Left cardiac atrium (tissue), 4 donors: ENCODE measurements around the gene ZBTB48. TPM values are rescaled to one million over a fixed set of nuclear protein-coding genes. Genes with fewer than 3 reads are reported as not detected.
A peak's percentile ranks its signal among the peaks of the same experiment; 100 is the strongest.

ENCODE experiments used
- ATAC-seq, 2 donors: fragments of 200-7000 bp; cut with Tn5 transposase; one replicate each; pipeline ENCODE4 v1.9.1; 2020; ENCODE audit warnings: mild to moderate bottlenecking in 2 of 2, moderate library complexity in 2 of 2
- DNase-seq: peaks from one replicate; pipeline ENCODE4 v3.0.0-alpha.2; 2020
- intact Hi-C, 2 donors: fragments of 100-400 bp; cut with DNase I; formaldehyde crosslinking; loops; one replicate each; pipeline versions ENCODE4 v1.14.1 to v1.15.1; 2022 to 2023
- total RNA-seq, 2 donors: library from RNA; stranded (reverse); fragmentation: NEBNext Ultra II Directional; extraction: Animal tissue kit (Norgen Biotek cat#: 25700); gene quantifications; one replicate each; pipeline ENCODE4 v1.2.1, GENCODE V29; 2021
- donor health status: DM: no; HTN: yes; CAD: no.
- donor health status: DM: no; HTN: yes; CAD: no; lungs with severe emphysema.
- donor health status: DM: yes; HTN: yes; CAD: no.
- donor health status: Dilated cardiomyopathy.

Gene ZBTB48
- total RNA-seq, 2 donors from 2014 or later, result 11.5 to 14.3 TPM

DNA sequence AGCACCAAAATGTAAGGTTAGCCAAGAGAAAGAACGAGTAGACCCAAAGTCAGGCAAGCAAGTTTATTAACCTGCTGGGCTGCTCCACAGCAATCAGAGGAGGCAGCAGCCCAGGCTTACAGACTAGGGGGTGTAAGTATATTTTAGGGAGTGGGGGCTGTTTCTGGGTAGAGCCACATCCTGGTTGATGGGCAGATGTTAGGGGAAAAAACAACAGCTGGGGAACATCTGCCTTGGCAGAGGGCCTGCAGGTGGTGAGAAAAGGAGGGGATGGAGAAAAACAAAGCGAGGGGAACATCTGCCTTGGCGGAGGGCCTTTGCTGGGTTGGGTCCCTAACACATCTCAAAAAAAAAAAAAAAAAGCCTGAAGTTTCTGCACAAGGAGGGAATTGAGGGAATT lies 9.7 kb upstream of the ZBTB48 start:
- intact Hi-C loops, result no loop called here
- no peak for ATAC-seq
- DNase-seq, result no peak

DNA sequence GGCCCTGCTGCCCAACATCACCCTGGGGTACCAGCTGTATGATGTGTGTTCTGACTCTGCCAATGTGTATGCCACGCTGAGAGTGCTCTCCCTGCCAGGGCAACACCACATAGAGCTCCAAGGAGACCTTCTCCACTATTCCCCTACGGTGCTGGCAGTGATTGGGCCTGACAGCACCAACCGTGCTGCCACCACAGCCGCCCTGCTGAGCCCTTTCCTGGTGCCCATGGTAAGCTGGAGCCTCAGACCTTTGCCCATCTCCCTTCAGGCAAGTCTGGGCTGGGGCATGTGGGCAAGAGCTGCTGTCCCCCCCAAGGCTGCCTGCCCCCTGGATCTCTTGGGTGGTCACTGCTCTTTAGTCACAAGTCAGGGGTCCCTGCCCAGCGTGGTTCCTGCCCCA lies 8.8 kb upstream of the ZBTB48 start:
- intact Hi-C loops, result no loop called here
- DNase-seq (no peak), ATAC-seq (no peak)

DNA sequence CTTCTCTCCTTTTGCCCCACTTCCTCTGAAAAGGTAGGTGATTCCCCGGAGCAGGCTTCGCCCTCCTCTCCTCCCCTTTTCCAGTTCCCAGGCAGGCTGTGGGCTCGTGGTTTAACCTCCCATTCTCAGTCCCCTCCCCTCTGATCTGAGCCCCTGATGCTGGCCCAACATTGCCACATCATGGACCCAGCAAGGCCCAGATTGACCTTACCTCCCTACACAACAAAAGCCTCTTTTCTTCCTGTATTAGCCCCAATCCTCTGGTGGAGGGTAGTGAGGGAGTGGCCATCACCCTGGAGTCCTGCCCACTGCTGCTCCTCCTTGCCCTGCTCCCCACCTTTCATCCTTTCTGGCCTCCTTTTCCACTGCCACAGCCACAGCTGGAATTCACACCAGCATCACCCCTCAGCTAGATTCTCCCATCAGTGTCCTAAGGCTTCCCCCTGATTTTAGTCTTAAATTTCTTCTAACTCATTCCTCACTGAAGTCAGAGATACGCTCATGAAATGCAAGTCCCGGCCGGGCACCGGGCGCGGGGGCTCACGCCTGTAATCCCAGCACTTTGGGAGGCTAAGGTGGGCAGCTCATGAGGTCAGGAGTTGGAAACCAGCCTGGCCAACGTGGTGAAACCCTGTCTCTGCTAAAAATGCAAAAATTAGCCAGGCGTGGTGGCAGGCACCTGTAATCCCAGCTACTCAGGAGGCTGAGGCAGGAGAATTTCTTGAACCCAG lies 7.0 kb upstream of the ZBTB48 start:
- no peak for ATAC-seq
- intact Hi-C loops, result no loop called here
- DNase-seq, result no peak

DNA sequence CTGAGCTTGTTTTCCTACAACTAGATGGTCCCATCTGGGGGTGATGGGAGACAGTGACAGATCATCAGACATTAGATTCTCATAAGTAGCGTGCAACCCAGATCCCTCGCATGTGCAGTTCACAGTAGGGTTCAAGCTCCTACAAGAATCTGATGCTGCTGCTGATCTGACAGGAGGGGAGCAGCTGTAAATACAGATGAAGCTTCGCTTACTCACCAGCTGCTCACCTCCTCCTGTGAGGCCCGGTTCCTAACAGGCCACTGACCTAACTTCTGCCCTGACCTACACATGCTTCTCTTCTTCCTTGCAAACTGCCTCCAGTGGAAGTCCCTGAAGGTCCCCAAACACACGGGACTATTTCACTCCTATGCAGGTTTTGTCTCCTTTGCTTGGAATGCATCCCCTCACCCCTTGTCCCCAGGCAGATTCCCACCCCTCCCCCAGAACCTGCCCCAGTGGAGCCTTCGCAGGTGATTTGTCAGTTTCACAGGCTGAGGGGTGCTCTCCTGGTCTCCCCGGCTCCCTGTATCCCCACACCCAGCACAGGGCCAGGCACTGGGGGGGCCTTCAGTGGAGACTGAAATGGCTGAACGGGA lies 5.7 kb upstream of the ZBTB48 start:
- intact Hi-C loops, result no loop called here
- ATAC-seq, result no peak
- no peak for DNase-seq

DNA sequence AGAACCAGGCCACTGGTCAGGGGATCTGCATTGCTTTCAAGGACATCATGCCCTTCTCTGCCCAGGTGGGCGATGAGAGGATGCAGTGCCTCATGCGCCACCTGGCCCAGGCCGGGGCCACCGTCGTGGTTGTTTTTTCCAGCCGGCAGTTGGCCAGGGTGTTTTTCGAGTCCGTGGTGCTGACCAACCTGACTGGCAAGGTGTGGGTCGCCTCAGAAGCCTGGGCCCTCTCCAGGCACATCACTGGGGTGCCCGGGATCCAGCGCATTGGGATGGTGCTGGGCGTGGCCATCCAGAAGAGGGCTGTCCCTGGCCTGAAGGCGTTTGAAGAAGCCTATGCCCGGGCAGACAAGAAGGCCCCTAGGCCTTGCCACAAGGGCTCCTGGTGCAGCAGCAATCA lies 5.0 kb upstream of the ZBTB48 start:
- intact Hi-C loops, result no loop called here
- ATAC-seq (no peak), DNase-seq (no peak)

DNA sequence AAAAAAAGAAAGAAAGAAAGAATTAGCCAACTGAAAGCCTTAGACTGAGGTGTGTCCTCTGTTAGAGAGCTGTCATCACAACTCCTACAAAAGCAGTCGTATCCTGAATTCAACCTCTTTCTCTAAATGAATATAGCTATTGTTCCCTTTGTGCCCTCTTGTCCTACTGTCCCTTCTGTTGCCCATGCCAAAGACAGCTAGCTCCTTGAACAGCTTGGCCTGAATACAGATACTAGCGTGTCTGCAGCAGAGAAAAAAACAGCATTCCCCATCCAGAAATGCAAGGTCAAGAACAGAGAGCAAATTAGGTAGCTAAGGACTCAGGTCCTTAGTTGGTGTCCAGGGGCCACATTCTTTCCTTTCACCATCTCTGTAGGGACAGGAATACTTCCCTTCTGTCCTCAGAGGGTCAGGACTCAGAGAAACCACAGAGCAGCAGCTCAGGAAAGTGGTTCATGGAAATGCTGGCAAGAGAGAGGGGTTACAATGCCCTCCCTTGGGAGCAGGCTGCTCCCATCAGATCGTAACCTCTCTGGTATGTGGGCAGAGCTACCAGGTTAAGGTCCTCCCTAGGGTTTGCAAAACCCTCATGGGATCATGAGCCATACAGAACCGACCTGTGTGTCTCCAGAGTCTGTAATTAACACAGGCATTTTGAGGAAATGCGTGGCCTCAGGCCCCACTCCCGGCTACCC lies 1.8 kb upstream of the ZBTB48 start:
- intact Hi-C loops, result loop anchor here in 1 of 2 donors (2.0 kb wide), 1 partner anchor 23 kb away; the partner anchor contains the start of genes NOL9 and TAS1R1
- DNase-seq (no peak), ATAC-seq (no peak)

DNA sequence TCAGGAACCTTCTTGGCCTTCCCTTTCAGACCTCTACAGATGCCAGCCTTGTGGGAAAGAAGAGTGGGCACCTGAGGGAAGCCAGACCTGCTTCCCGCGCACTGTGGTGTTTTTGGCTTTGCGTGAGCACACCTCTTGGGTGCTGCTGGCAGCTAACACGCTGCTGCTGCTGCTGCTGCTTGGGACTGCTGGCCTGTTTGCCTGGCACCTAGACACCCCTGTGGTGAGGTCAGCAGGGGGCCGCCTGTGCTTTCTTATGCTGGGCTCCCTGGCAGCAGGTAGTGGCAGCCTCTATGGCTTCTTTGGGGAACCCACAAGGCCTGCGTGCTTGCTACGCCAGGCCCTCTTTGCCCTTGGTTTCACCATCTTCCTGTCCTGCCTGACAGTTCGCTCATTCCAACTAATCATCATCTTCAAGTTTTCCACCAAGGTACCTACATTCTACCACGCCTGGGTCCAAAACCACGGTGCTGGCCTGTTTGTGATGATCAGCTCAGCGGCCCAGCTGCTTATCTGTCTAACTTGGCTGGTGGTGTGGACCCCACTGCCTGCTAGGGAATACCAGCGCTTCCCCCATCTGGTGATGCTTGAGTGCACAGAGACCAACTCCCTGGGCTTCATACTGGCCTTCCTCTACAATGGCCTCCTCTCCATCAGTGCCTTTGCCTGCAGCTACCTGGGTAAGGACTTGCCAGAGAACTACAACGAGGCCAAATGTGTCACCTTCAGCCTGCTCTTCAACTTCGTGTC lies 995 bp upstream of the ZBTB48 start:
- no peak for ATAC-seq
- intact Hi-C loops, result loop anchor here in 1 of 2 donors (2.0 kb wide), 1 partner anchor 24 kb away; the partner anchor contains the start of genes NOL9 and TAS1R1
- no peak for DNase-seq

DNA sequence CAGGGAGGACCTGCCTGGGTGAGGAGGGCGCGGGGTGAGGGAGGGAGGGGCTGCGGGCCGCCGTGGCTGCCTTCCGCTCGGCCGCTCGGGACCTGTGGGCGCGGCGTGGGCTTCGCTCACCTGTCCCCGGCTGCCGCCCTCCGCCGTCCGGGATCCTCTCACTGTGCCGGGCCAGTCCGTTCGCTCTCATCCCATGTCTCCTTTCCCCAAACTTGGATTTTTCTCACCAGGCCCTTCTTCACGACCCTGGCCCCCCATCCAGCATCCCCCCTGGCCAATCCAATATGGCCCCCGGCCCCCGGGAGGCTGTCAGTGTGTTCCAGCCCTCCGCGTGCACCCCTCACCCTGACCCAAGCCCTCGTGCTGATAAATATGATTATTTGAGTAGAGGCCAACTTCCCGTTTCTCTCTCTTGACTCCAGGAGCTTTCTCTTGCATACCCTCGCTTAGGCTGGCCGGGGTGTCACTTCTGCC lies 362 bp downstream of the ZBTB48 start:
- DNase-seq, result no peak
- ATAC-seq, result peak; percentile 6 to 40
- intact Hi-C loops, result loop anchor here in 1 of 2 donors (5.0 kb wide), 1 partner anchor 47 kb away; no protein-coding TSS in a partner anchor

DNA sequence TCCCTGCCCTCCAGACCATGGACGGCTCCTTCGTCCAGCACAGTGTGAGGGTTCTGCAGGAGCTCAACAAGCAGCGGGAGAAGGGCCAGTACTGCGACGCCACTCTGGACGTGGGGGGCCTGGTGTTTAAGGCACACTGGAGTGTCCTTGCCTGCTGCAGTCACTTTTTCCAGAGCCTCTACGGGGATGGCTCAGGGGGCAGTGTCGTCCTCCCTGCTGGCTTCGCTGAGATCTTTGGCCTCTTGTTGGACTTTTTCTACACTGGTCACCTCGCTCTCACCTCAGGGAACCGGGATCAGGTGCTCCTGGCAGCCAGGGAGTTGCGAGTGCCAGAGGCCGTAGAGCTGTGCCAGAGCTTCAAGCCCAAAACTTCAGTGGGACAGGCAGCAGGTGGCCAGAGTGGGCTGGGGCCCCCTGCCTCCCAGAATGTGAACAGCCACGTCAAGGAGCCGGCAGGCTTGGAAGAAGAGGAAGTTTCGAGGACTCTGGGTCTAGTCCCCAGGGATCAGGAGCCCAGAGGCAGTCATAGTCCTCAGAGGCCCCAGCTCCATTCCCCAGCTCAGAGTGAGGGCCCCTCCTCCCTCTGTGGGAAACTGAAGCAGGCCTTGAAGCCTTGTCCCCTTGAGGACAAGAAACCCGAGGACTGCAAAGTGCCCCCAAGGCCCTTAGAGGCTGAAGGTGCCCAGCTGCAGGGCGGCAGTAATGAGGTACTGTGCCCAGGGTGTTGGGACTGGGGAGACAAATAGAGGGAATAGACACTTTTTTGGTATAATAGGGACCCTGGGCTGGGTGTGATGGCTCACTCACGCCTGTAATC lies 1.0 kb downstream of the ZBTB48 start:
- DNase-seq (no peak), ATAC-seq (peak in 1 of 2 donors; percentile 0)
- intact Hi-C loops, result loop anchor here in 1 of 2 donors (5.0 kb wide), 1 partner anchor 46 kb away; no protein-coding TSS in a partner anchor

DNA sequence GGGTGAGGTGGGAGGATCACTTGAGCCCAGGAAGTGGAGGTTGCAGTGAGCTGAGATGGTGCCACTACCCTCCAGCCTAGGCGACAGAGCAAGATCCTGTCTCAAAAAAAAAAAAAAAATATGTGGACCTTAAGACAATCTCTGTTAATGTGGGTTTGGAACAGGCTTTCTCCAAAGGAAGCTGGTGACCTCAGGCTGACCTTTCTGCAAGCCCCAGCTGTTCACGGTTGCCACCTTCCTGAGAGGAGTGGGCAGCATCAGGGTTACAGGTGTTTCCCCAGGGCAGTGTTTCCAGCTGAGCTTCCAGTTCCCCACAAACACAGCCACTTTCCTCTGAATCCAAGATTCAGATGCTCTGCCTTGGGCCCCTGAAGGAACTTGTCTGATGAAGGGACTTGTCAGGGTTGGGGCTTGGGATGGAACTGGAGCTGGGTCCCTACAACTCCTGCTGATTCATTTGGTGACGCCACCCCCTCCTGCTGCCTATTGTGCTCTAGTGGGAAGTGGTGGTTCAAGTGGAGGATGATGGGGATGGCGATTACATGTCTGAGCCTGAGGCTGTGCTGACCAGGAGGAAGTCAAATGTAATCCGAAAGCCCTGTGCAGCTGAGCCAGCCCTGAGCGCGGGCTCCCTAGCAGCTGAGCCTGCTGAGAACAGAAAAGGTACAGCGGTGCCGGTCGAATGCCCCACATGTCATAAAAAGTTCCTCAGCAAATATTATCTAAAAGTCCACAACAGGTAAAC lies 1.9 kb downstream of the ZBTB48 start:
- ATAC-seq, result no peak
- no peak for DNase-seq
- intact Hi-C loops, result loop anchor here in 1 of 2 donors (5.0 kb wide), 1 partner anchor 46 kb away; no protein-coding TSS in a partner anchor

DNA sequence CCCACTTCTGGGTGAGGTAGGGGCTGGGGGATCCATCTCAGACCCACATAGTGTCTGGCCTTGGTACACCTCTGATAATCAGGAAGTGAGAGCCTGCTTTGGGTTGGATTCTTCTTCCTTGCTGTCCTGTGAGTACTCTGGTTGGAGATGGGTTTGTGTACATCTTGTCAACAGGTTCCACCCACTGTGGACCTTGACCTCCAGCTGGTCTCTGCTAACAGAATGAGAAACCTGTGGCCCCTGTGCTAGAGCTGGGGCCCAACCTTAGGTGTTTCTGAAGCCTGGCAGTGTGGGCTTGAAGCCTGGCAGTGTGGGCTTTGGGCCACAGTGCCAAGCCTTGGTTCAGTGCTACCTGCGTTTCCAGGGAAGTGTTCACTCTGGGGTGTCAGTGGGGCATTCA lies 2.6 kb downstream of the ZBTB48 start:
- ATAC-seq, result no peak
- intact Hi-C loops, result loop anchor here in 1 of 2 donors (5.0 kb wide), 1 partner anchor 45 kb away; no protein-coding TSS in a partner anchor
- no peak for DNase-seq

DNA sequence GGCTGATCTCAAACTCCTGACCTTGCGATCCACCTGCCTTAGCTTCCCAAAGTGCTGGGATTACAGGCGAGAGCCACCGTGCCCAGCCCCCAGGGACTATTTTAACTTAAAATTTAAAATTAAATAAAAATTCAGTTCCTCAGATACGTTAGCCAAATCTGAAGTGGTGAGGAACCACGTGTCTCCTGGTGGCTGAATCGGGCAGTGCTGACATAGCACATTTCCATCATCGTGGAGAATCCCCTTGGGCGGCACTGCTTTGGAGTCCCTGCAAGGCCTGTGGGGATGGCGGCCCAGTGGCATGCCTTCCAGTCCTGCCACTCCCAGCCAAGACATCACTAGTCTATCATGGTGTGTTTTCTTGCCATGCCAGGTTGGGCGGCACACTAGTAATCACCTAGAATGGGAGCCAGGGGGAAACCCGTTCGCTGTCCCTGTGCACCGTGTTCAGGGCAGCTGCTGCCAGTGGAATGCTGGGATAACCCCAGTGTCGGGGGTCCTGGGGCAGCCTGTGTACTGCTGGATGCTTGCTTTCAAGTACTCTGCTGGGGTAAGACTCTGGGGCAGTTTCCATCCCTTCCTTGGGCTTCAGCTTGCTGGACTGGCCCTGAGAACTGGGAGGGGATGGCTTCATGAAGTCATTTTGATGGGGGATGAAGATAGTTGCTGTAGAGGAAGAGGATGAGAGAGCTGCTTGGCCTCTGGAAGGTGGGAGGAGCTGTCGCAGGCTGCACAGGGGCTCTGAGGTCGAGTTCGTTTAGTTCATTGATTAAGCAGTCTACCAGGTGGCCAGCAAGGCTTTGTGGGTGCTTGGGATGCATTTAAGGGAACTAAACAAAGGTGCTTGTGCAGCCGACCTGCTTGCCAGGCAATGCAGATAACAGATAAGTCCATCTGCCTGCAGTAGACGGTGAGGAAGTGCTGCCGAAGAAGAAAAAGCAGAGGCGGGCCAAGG lies 4.6 kb downstream of the ZBTB48 start:
- intact Hi-C loops, result loop anchor here in 1 of 2 donors (5.0 kb wide), 1 partner anchor 43 kb away; no protein-coding TSS in a partner anchor
- DNase-seq (no peak), ATAC-seq (no peak)

DNA sequence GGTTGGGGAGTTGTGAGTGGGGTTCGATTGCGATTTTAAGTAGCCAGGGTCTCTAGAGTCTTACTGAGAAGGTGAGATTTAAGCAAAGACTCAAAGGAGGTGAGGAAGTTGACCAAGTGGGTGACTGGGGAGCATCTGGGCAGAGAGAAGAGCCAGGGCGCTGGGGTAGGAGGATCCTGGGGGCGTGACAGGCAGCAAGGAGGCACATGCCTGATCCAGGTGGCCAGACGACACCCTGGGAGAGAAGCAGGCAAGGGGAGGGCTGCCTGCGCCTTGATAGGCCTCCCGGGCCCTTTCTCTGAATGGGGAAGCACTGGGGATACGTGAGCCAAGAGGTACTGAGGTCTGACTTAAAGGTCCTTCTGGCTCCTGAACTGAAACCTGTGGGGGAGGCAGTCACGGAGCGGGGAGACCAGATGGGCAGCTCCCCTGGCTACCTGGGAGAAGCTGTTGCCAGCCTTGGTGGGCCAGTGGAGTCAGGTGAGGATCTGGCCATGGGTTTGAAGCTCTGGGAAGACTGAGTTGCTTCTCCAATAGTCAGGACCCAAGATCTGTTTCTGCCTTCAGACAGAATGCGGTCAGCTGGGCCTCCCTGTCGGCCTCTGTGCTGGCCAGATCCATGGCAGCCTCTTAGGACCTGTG lies 5.4 kb downstream of the ZBTB48 start:
- no peak for DNase-seq
- intact Hi-C loops, result no loop called here
- ATAC-seq, result no peak

DNA sequence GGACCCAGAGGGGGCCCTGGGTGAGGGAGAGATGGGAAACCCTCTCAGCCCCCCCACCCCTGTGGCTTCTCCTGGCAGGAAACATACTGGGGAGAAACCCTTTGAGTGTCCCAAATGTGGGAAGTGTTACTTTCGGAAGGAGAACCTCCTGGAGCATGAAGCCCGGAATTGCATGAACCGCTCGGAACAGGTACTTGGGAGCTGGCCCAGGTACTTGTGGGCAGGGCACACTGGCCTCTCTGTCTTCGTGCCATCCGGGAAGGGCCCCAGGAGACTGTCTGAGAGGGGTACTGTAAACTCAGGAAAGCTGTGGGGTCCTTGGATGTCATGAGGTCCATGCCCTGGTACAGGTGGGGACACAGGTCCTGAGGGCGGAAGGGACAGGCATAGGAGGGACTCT lies 6.0 kb downstream of the ZBTB48 start:
- ATAC-seq (no peak), DNase-seq (no peak)
- intact Hi-C loops, result no loop called here

DNA sequence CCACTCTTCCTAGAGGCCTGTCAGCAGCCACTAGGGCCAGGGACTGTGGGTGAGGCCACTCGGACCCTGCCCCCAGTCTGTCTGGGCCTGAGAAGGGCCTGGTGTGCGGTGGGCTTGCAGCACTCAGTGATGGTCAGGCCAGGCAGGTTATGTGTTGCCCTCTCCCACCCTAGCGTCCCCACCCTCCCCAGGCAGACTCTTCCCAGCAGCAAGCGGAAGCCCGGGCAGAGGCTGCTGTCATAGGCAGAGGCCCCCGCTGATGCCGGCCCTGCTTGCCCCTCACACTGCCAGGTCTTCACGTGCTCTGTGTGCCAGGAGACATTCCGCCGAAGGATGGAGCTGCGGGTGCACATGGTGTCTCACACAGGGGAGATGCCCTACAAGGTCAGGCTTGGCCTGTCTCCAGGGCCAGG lies 6.6 kb downstream of the ZBTB48 start:
- peak in 1 of 2 donors; percentile 4 for ATAC-seq
- intact Hi-C loops, result no loop called here
- no peak for DNase-seq
